GM19397 (cell line): ENCODE results near the gene STRN4.
"Not testable (repeated sequence)": the region's sequence is repeated elsewhere in the genome, so short reads cannot be mapped to it uniquely, and the experiment has no call there.

Experiments
- ATAC-seq: cut with Tn5 transposase; IDR thresholded peaks from one replicate; pipeline ENCODE4 v1.9.1; 2021; ENCODE audit warnings: mild to moderate bottlenecking, moderate library complexity; ENCODE audit not compliant: unreplicated experiment

Gene STRN4, protein sequence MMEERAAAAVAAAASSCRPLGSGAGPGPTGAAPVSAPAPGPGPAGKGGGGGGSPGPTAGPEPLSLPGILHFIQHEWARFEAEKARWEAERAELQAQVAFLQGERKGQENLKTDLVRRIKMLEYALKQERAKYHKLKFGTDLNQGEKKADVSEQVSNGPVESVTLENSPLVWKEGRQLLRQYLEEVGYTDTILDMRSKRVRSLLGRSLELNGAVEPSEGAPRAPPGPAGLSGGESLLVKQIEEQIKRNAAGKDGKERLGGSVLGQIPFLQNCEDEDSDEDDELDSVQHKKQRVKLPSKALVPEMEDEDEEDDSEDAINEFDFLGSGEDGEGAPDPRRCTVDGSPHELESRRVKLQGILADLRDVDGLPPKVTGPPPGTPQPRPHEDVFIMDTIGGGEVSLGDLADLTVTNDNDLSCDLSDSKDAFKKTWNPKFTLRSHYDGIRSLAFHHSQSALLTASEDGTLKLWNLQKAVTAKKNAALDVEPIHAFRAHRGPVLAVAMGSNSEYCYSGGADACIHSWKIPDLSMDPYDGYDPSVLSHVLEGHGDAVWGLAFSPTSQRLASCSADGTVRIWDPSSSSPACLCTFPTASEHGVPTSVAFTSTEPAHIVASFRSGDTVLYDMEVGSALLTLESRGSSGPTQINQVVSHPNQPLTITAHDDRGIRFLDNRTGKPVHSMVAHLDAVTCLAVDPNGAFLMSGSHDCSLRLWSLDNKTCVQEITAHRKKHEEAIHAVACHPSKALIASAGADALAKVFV

DNA sequence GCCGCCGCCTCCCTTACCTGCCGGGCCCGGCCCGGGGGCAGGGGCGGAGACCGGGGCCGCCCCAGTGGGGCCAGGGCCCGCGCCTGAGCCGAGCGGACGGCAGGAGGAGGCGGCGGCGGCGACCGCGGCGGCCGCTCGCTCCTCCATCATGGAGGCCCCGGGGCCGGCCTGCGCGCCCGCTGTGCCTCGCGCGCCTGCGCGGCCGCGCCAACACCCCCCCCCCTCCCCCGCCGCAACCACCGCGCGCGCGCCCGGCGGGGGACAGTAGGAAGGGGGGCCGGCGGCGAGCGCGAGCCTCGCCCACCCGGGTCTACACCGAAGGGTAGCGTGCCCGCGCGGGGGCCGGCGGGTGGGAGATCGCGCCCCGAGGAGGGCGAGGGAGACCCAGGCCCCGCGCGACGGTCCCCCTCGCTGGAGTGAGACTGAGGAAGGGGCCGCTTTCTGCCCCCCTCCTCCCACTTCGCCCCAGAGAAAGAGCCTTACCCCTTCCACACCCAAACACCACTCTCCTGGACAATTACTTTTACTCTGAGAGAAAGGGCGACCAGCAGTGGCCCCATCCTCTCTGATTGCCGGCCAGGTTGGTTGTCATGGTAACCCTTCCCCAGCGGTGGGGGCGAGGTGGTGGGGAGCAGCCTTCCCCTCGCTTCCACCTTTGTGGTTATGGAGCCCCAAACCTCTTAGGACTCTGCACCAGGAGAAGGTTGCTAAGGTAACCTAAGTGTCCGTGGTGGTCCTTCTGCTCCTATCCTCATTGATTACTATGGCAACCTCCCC lies at the start of gene STRN4:
STRN4 (minus strand) TSS at position 170 of the 777 bp plus-strand sequence; CDS start at position 150, 20 bp downstream.
- peak; percentile 72 for ATAC-seq

DNA sequence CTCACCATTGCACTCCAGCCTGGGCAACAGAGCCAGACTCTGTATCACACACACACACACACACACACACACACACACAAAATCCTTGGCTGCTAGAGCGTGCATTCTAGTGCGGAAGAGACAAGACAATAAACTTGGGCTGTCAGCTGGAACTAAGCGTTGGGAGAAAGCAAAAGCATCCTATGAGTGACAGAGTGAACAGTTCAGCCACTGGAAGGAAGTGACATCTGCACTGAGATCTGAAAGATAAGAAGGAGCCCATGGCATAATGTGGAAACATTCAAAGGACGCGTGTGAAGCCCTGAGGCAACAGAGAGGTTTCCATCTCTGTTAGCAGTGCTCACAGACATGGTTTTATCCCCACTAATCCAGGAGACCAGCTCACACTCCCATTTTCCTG lies 45.7 kb upstream of the STRN4 start:
- ATAC-seq: no peak

DNA sequence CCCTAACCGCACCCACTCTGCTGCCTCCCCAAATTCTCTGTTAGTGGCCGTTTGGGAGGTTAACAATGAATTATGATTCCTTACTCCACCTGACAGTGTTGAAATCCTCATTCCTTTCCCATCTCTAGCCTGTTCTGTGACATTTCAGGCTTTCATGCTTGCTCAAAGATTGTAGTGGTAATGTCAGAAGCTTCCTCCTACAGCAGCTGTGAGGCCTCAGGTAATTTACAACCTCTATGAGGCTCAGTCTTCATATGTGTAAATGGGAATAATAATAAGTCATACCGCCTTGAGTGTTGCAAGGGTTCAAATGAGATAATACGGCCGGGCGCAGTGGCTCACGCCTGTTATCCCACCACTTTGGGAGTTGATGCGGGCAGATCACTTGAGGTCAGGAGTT lies 43.1 kb upstream of the STRN4 start:
- no peak for ATAC-seq

DNA sequence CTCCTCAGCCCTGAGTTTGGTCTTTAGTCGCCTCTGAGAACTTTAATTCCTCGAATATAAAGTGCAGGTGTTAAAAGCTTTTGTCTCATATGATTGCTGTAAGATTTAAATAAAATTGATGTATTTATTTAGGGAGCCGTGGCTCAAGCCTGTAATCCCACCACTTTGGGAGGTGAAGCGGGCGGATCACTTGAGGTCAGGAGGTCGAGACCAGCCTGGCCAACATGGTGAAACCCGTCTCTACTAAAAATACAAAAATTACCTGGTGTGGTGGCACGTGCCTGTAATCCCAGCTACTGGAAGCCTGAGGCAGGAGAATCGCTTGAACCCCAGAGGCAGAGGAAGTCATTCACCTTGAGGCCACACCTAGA lies 42.7 kb upstream of the STRN4 start:
- no peak for ATAC-seq

DNA sequence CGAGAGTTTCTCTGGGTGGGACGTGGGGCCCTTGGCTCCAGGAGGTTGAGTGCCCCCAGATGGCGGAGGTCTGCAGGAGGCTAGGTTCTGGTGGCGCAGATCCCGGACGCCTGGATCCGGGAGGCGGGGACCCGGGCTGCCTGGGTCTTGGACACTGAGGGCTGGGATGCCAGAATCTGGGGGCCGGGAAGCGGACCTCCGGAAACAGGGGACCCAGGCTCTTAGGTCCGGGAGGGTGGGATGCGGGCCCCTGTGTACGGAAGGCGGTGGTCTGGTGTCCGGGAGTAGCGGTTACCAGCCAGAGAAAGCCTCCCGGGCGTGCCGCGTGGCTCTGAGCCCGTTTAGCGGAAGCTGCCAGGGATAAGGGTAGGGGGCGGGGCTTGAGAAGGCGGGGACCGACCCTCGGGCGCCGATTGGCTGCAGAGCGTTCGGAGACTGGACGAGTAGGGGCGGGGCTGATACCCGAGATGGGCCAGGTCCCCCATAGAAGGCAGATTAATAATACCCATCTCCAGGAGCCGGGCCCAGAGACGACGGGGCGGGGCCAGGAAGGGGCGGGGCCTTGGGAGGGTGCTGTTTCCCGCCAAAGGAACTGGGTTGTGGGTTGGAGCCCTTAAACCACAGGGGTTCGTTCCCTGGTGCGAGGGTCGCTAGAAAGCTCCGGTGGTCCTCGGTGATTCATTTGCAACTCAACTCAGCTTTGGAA lies 42.2 kb upstream of the STRN4 start, which contains the start of gene SLC1A5:
SLC1A5 (minus strand) TSS at position 333 of the 706 bp plus-strand sequence. CDS start 629 bp downstream, outside the sequence.
- peak; percentile 55 for ATAC-seq

DNA sequence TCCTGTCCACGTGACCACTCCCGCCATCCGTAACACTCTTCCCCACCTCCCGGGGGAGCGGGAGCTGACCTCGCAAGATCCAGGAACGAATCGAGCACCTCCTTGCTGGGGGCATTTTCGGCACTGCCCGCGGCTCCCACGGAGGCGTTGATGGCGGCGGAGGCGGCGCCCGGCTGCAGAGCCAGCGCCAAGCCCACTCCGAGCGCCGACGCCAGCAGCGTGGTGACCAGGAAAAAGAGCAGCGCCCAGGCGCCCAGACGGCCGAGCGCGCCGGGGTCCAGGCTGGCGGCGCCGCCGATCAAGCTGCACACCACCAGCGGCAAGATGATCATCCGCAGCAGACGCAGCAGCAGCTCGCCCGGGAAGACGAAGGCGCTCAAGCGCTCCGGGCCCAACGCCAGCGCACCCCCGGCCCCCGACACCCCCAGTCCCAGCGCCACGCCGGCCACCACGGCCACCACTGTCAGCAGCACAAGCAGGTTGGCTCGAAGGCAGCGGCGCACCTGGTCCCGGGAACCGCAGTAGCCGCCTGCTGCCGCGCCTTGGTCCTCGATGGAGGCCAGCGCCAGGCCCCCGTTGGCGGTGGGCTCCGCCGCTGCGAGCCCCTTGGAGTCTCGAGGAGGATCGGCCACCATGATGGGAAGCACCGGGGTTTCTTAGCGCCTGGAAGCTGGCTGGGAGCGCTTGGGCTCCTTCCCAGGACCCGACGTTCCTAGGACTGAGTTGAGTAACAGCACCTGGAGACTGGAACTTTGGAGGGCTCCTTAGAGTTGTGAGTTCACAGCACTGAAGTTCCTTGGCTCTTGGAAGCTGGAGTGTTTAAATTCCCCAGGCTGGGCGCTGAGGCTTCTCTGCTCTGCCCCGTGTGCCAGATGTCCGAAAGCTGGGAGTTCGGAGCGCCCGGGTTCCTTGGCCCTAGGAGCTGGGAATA lies 41.3 kb upstream of the STRN4 start:
- no peak for ATAC-seq

DNA sequence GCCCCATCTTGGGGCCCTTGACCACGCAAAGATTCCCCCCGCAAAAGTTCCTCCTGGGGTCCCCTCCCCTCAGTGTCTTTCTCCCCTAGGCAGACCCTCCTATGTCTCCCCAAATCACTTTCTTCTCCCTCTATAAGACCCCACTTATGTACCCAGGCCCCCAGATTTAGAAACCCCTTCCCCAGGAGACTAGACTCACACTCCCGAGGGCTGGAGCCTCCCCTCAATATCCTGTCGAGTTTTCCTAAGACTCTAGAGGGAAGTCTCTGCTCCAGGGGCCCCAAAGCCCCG lies 40.7 kb upstream of the STRN4 start:
- ATAC-seq: no peak

DNA sequence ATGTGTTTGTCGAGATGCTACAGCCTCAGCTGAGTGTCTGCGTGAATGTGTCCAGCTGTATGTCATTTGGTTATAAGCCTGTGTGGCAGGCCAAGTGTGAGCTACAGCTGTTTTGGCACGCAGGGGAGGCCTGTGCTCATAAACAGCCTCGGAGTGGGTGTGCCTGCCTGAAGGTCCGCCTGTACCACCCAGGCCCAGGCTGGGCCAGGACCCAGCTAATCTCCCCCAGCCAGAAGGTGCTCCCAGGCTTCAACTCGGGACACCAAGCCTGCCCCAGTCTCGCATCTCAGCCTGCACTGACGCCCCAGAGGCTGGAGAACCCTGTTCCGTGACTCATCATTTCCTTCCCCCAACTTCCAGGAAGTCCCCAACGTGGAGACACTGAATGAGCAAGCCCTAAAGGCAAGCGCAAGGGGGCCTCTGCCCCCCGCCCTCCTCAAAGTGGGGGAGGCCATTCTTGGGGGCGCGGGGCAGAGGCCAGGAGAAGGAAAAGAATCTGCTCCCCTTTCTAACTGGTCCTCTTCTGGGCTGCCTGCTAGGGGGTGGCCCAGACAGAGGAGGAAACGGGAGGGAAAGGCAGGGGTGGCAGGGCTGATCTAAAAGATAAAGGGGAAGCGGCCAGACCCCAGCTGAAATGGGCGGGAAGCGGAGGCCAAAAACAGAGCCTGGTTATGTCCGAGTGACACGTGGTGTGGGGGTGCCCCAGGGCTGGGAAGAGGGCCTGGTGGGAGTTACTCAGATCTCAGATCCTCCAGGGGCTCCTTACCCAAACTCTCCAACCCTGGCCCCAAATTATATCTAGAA lies 40.2 kb upstream of the STRN4 start:
- ATAC-seq: no peak

DNA sequence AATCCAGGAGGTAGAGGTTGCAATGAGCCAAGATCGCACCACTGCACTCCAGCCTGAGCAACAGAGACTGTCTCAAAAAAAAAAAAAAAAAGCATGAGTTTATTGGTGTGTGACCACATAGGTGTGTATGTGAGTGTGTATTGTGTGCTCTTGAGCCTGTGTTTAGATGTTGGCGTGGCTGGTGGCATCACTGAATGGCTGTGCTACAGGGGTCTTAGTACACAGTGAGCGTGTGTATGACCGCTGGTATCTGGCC lies 39.7 kb upstream of the STRN4 start:
- ATAC-seq: no peak

DNA sequence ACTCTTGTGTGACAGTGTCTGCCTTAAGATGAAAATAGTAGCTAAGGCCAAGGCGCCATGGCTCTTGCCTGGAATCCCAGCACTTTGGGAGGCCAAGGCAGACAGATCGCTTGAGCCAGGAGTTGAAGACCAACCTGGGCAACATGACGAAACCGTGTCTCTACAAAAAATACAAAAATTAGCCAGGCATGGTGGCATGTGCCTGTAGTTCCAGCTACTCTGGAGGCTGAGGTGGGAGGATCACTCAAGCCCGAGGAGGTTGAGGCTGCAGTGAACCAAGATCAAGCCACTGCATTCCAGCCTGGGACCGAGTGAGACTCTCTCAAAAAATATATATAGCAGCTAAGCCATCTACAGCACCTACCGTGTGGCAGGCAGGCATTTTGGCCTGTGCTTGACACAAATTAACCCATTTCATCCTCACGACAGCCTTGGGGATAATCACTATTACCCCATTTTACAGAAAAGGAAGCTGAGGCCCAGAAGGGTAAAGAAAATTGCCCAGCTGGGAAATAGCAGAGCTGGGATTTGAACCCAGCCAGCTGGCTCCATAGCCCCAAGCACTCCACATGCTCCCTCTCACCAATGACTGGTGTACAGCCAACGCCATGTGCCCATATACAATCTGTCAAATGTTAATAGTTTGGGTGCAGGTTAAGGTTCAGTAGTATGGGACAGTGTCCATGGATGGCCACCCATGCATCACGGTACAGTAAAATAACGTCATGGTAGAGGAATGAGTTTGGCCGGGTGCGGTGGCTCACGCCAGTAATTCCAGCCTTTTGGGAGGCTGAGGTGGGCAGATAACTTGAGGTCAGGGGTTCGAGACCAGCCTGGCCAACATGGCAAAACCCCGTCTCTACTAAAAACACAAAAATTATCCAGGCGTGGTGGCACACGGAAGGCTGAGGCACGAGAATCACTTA lies 39.1 kb upstream of the STRN4 start:
- ATAC-seq: no peak

DNA sequence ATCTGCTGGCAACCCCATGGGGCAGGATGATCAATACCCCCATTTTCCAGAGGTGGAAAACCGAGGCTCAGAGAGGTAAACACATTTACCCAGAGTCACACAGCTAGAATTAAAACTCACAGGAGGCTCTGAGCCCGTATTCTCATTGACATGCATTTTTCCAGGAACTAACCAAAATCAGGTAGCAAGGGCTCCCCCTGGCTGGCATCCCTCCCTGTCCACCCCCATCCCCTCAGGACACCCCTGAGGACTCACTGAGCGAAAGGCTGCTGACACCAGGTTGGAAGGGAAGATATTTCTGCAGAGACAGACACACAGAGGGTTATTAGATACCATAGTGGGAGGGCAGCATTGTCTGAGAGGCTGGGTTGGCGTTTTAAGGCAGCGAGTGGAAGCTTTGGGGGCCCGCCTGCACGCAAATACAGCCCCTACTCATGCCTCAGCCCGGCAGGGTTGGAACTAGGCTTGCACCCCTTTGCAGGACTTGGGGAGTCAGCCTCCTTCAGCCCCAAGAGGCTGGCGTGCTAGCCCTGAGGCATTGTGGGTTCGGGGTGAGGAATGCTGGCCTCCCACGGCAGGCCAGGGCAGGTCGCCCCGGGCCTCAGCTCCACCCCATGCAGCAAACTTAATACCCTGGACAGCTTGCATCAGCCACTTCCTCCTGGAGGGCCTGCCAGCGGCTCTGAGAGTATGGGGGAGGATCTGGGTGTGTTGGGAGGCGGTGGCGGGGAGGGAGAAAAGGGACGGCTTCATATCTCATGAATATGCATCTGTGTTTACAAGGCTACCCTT lies 38.2 kb upstream of the STRN4 start:
- ATAC-seq: no peak

DNA sequence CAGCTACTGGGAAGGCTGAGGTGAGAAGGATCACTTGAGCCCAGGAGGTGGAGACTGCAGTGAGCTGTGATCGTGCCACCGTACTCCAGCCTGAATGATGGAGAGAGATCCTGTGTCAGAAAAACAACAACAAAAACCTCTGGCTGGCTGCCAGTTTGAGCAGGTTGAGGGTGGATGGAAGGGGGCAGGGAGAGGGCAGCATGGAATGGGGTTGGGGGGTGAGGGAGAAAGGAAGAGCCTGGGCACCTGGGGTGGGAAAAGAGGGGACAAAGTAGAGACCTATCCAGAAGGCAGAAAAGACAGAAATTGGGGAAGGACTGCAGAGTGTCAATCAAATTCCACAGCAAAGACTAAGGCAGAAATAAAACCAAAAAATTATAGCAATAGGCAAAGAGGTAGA lies 37.4 kb upstream of the STRN4 start:
- no peak for ATAC-seq

DNA sequence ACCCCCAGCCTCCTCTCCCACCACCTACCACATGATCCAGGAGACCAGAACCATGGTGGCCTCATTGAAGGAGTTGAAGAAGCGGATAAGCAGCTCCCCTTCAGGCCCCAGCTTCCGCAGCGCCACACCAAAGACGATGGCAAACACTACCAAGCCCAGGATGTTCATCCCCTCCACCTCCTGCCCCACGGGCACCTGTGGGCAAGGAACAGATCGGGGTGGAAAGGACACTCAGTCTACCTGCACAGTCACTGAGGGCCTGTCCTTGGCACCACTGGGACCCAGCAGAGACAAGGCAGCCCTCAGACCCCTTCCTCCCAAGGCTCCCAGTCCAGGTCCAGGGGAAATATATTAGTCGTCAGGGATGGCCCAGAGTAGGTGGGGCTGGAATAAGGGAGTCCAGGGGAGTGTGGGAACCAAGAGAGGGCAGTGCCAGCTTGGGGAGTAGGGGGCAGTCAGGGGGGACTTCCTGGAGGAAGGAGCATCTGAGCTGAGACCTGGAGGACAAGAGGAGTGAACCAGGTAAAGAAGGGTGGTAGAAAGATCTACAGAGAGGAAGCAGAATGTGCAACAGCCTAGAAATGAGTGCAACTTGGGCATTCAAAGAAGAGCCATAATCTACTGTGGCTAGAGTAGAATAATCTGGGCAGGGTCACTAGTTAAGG lies 36.2 kb upstream of the STRN4 start:
- no peak for ATAC-seq

DNA sequence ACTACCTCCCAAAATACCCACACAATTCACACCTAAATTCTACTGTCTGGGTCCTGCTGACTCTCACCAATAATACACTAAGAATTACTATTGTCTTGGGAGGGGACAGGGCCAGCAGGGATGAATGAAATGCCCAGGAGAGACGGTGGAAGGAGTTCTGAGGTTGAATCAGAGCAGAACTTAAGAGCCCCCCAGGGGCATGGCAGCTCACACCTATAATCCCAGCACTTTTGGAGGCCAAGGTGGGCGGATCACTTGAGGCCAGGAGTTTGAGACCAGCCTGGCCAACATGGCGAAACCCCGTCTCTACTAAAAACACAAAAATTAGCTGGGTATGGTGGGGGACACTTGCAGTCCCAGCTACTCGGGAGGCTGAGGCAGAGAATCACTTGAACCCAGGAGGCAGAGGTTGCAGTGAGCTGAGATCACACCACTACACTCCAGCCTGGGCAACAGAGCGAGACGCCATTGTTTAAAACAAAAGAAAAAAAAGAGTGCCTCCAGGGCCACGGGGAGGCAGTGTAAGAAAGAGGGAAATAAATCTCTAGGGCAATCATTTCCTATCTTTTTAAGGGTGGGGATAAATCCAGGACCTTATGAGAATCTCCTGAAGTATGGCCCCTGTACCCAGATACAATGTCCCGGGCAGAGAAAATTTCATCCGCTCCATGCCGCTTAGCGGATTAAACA lies 31.9 kb upstream of the STRN4 start:
- not testable (repeated sequence) for ATAC-seq

DNA sequence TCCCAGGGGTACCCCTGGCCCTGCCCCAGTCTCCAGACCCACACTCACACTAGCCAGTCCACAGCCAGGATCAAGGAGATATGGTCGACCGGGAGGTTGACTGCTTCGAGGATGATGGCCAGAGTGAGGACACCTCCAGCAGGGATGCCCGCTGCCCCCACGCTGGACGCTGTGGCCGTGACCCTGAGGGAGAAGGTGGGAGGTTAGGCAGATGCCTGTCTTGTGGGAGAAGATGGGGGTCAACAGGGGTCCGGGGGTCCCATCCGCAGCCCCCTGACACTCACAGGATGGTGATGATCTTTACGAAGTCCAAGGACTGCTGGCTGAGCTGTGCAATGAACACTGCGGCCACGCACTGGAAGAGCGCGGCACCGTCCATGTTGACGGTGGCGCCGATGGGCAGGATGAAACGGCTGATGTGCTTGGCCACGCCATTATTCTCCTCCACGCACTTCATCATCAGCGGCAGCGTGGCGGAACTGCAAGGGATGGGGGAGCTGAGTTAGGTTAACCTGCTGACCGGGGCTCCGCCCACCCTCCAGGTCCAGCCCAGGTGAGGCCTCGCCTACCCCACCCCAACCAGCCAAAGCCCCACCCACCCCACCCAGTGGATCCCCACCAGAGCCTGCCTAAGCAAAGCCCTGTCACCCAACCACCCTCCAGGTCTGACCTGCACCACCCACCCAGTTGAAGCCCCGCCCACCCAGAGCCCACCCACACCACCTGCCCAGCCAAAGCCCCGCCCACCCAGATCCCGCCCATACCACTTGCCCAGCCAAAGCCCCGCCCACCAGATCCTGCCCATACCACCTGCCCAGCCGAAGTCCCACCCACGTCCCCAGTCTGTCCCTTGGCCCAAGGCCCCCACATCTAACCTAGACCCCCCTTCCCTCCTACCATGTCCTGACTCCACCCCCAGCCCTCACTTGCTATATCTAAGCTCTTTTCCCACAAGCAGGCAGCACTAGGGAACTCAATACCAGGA lies 31.0 kb upstream of the STRN4 start:
- no peak for ATAC-seq
